ENCODE data around the gene BCL2L14.

BCL2L14 gene

DNA sequence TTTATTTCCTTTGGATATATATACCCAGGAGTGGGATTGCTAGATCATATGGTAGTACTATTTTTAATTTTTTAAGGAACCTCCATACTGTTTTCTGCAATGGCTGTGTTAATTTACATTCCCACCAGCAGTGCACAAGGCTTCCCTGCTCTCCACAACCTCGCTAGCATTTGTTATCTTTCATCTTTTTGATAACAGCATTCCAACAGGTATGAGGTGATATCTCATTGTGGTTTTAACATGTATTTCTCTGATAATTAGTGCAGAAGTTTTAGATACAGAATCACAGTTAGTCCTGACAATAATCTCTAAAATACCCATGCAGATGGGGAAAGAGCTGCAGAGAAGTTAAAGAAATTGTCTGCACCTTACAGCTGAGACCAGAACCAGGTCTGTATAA, 35.5 kb upstream of the BCL2L14 start:
- no peak for TF ChIP-seq ZNF274 (IDR thresholded peaks at IDR 0.05; ENCODE audit: low read depth, low read length)
- H3K4me3 ChIP-seq (ENCODE audit: low read length): no peak overlapping the region

- no peak overlapping the region for H3K4me3 ChIP-seq (ENCODE audit: low read length)
- no peak for TF ChIP-seq ZNF274 (IDR thresholded peaks at IDR 0.05; ENCODE audit: low read depth, low read length)
Measured at GRCh38 chr12:12036901-12037300, 33.8 kb upstream of the BCL2L14 start.

DNA sequence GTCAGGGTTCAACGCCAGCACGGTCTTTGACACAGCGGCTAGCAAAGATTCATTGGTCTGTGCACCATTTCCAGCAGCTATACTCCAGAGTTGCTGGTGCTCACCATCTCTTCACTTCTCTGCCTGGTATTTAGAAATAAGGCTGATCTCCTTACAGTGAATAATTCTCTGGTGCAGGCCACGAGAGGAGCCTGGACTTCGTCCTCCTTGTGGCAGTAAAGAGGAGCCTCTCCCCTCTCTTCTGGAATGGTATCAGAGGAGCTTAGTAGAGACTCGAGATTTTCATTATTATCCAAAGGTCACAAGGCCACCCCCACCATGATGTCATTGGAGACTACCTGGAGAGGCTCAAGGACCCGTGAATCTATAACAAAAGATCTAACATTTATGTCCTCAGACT, 30.8 kb upstream of the BCL2L14 start:
- H3K4me3 ChIP-seq (ENCODE audit: low read length): no peak overlapping the region
- no peak for TF ChIP-seq ZNF274 (IDR thresholded peaks at IDR 0.05; ENCODE audit: low read depth, low read length)

- H3K4me3 ChIP-seq (ENCODE audit: low read length): no peak overlapping the region
- TF ChIP-seq ZNF274 (IDR thresholded peaks at IDR 0.05; ENCODE audit: low read depth, low read length): no peak
Measured at GRCh38 chr12:12046401-12046800, 24.3 kb upstream of the BCL2L14 start.

GRCh38 chr12:12047682-12048081, 23.1 kb upstream of the BCL2L14 start:
- TF ChIP-seq ZNF274 (IDR thresholded peaks at IDR 0.05; ENCODE audit: low read depth, low read length): no peak
- no peak overlapping the region for H3K4me3 ChIP-seq (ENCODE audit: low read length)

DNA sequence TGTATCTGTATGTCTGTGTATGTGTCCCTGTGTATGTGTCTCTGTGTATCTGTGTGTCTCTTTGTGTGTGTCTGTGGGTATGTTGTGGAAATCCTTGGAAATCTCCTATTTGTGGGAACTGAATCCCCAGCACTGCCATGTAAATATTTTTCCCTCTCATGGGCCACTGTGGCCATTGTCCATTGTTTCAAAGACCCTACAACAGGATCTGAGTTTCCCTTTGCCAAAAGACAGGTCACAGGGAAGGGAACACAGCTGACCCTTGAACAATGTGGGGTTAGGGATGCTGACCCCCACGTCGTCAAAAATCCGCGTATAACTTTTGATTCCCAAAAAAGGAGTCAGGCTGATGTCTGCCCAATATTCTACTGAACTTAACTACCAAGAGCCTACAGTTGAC, 22.5 kb upstream of the BCL2L14 start:
- H3K4me3 ChIP-seq (ENCODE audit: low read length): no peak overlapping the region
- TF ChIP-seq ZNF274 (IDR thresholded peaks at IDR 0.05; ENCODE audit: low read depth, low read length): no peak

DNA sequence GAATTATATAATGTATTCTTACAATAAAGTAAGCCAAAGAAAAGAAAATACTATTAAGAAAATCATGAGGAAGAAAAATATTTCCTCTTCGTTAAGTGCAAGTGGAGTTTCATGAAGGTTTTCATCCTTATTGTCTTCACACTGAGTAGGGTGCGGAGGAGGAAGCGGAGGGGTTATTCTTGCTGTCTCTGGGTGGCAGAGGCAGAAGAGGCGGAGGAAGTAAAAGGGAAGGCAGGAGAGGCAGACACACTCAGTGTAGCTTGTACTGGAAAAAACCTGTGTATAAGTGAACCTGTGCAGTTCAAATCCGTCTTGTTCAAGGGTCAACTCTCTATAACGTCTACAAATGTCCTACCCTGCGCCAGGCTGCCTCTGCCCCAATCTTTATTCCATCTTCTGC, 22.0 kb upstream of the BCL2L14 start:
- H3K4me3 ChIP-seq (ENCODE audit: low read length): no peak overlapping the region
- no peak for TF ChIP-seq ZNF274 (IDR thresholded peaks at IDR 0.05; ENCODE audit: low read depth, low read length)

- H3K4me3 ChIP-seq (ENCODE audit: low read length): no peak overlapping the region
- TF ChIP-seq ZNF274 (IDR thresholded peaks at IDR 0.05; ENCODE audit: low read depth, low read length): no peak
Measured at GRCh38 chr12:12051668-12052067, 19.1 kb upstream of the BCL2L14 start.

- no peak overlapping the region for H3K4me3 ChIP-seq (ENCODE audit: low read length)
- no peak for TF ChIP-seq ZNF274 (IDR thresholded peaks at IDR 0.05; ENCODE audit: low read depth, low read length)
Measured at GRCh38 chr12:12054993-12055392, 15.7 kb upstream of the BCL2L14 start.

GRCh38 chr12:12056951-12057350, 13.8 kb upstream of the BCL2L14 start:
- TF ChIP-seq ZNF274 (IDR thresholded peaks at IDR 0.05; ENCODE audit: low read depth, low read length): no peak
- no peak overlapping the region for H3K4me3 ChIP-seq (ENCODE audit: low read length)

GRCh38 chr12:12064596-12064995, 6.1 kb upstream of the BCL2L14 start:
- no peak for TF ChIP-seq ZNF274 (IDR thresholded peaks at IDR 0.05; ENCODE audit: low read depth, low read length)
- H3K4me3 ChIP-seq (ENCODE audit: low read length): no peak overlapping the region

DNA sequence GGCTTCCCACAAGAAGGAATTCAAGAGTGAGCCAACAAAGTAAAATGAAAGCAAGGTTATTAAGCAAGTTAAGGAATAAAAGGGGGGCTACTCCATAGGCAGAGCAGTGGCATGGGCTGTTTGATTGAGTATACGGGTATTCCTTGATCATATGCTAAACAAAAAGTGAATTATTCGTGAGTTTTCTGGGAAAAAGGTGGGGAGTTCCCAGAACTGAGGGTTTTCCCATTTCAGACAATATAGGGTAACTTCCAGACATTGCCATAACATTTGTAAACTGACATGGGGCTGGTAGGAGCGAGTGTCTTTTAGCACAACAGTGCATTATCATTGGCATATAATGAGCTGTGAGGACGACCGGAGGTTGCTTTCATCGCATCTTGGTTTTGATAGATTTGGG, 2.0 kb upstream of the BCL2L14 start:
- TF ChIP-seq ZNF274 (IDR thresholded peaks at IDR 0.05; ENCODE audit: low read depth, low read length): no peak
- H3K4me3 ChIP-seq (ENCODE audit: low read length): no peak overlapping the region

- no peak for TF ChIP-seq ZNF274 (IDR thresholded peaks at IDR 0.05; ENCODE audit: low read depth, low read length)
Measured at GRCh38 chr12:12069821-12070548, 754 bp upstream of the BCL2L14 start.

DNA sequence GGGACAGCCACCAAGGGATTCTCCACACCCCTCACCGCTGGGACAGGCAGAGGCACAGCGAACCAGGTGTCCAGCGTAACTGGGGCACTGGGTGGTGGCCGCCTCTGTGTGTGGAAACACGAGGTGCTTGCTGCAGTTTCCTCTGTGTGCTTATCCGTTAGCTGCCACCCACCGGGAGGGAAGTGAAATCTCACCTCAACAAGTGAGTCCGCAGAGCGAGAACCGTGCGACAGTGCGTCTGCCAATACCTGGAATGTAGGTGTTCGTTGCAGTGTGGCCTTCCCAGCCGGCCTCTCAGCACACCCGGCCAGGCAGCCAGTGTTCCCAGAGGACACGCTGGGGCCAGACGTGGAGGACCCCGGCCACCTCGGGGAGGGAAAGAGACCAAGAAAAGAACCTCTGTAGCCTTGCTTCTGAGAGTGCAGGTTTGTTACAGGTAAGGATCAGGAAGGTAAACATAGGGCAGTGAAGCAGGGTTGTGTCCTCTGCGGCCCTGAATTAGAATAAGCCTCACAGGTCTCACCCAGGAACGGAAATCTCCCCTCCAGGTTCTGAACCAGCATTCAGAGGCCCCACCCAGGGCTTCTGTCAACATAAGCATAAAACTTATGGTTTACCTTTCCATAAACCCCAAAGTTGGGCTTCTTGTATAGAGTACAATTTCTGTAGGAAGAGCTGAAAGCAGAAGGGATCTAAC, 1.5 kb downstream of the BCL2L14 start:
- H3K4me3 ChIP-seq (ENCODE audit: low read length): no peak overlapping the region; the same call in 1 of the 2 replicates
- TF ChIP-seq ZNF274 (IDR thresholded peaks at IDR 0.05; ENCODE audit: low read depth, low read length): no peak

More at GRCh38 chr12:12069821-12070548, 754 bp upstream of the BCL2L14 start:
- no peak overlapping the region for H3K4me3 ChIP-seq (ENCODE audit: low read length)

DNA sequence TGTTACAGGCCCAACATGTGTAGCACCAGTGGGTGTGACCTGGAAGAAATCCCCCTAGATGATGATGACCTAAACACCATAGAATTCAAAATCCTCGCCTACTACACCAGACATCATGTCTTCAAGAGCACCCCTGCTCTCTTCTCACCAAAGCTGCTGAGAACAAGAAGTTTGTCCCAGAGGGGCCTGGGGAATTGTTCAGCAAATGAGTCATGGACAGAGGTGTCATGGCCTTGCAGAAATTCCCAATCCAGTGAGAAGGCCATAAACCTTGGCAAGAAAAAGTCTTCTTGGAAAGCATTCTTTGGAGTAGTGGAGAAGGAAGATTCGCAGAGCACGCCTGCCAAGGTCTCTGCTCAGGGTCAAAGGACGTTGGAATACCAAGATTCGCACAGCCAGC, 8.6 kb downstream of the BCL2L14 start:
- H3K4me3 ChIP-seq (ENCODE audit: low read length): no peak overlapping the region
- no peak for TF ChIP-seq ZNF274 (IDR thresholded peaks at IDR 0.05; ENCODE audit: low read depth, low read length)

All from GM08714 (cell line).